Hepatocyte (in vitro differentiated cells): ENCODE measurements around the gene APBA2. TPM values are rescaled to one million over a fixed set of nuclear protein-coding genes. Genes with fewer than 3 reads are reported as not detected.

Source experiments
- DNase-seq: peaks from one replicate; pipeline ENCODE4 v3.0.0-alpha.2; 2016; ENCODE audit warnings: low spot score
- H2AFZ ChIP-seq: fragments of 200-600 bp; sonication (generic); 2 replicates; pipeline ENCODE4 v1.6.0; 2016; ENCODE audit warnings: antibody characterized with exemption, mild to moderate bottlenecking
- H3K27ac ChIP-seq: fragments of 200-600 bp; sonication (generic); 2 replicates; pipeline ENCODE4 v1.5.1; 2016; ENCODE audit warnings: mild to moderate bottlenecking
- H3K27me3 ChIP-seq: fragments of 200-600 bp; sonication (generic); 2 replicates; pipeline ENCODE4 v1.6.1; 2016
- H3K36me3 ChIP-seq: fragments of 200-600 bp; sonication (generic); replicated peaks from 2 replicates; pipeline ENCODE4 v1.5.1; 2016; ENCODE audit warnings: low read depth; ENCODE audit not compliant: insufficient read depth
- H3K4me1 ChIP-seq: fragments of 200-600 bp; sonication (generic); 2 replicates; pipeline ENCODE4 v1.5.1; 2016; ENCODE audit warnings: mild to moderate bottlenecking, moderate library complexity; ENCODE audit not compliant: insufficient read depth
- H3K4me2 ChIP-seq: fragments of 200-600 bp; sonication (generic); 2 replicates; pipeline ENCODE4 v1.6.0; 2016
- H3K4me3 ChIP-seq: fragments of 200-600 bp; sonication (generic); 2 replicates; pipeline ENCODE4 v1.5.1; 2016; ENCODE audit warnings: mild to moderate bottlenecking
- H3K79me2 ChIP-seq: fragments of 200-600 bp; sonication (generic); 2 replicates; pipeline ENCODE4 v1.6.0; 2017; ENCODE audit warnings: mild to moderate bottlenecking
- H3K9me2 ChIP-seq: fragments of 200-600 bp; sonication (generic); replicated peaks from 2 replicates; pipeline ENCODE4 v1.6.0; 2017; ENCODE audit warnings: mild to moderate bottlenecking; ENCODE audit not compliant: insufficient read depth
- H3K9me3 ChIP-seq: fragments of 200-600 bp; sonication (generic); 2 replicates; pipeline ENCODE4 v1.5.1; 2016; ENCODE audit warnings: low read depth, mild to moderate bottlenecking
- H4K20me1 ChIP-seq: fragments of 200-600 bp; sonication (generic); 2 replicates; pipeline ENCODE4 v1.6.0; 2016; ENCODE audit warnings: mild to moderate bottlenecking; ENCODE audit not compliant: insufficient read depth, poor library complexity, severe bottlenecking
- CTCF ChIP-seq: fragments of 200-600 bp; sonication (generic); IDR thresholded peaks from 2 replicates; pipeline ENCODE4 v1.5.1; 2016; ENCODE audit warnings: antibody characterized with exemption, mild to moderate bottlenecking; ENCODE audit not compliant: poor library complexity
- EZH2 ChIP-seq: fragments of 200-600 bp; sonication (generic); IDR thresholded peaks from 2 replicates; pipeline ENCODE4 v1.6.1; 2016; ENCODE audit warnings: antibody characterized with exemption, mild to moderate bottlenecking, borderline replicate concordance
- EZH2phosphoT487 ChIP-seq: fragments of 200-600 bp; sonication (generic); IDR thresholded peaks from one replicate; pipeline ENCODE4 v1.6.1; 2018; ENCODE audit warnings: antibody characterized with exemption, mild to moderate bottlenecking, low read depth, moderate library complexity; ENCODE audit not compliant: unreplicated experiment, severe bottlenecking
- WGBS: methylation state at CpG from one replicate; pipeline ENCODE4 v1.1.6; 2016; ENCODE audit warnings: low lambda C conversion rate; ENCODE audit errors: missing lambda C conversion rate; 5-methylcytosine and 5-hydroxymethylcytosine counted together
- polyA plus RNA-seq: library from polyadenylated mRNA; unstranded; fragments of >200 nt; fragmentation: Nextera tagmentation; extraction: Ambion mirVana; gene quantifications from 2 replicates; pipeline ENCODE4 v1.2.1, GENCODE V29; 2016
- total RNA-seq: library from RNA; depleted of rRNA; stranded (reverse); fragments of >200 nt; gene quantifications from 2 replicates; pipeline ENCODE4 v1.2.3, GENCODE V29; 2014

The APBA2 gene
- total and polyA plus RNA-seq, 2 experiments from 2014 or later = 8.4 to 10.1 TPM

- WGBS = 98% methylated on average over 12 of the region's 13 CpGs
- TF ChIP-seq EZH2 = no peak
- no peak for TF ChIP-seq EZH2phosphoT487
- no peak for TF ChIP-seq CTCF
- Histone ChIP-seq H3K36me3 (no peaks in the 10 kb centered on the region), H2AFZ (no peak overlapping the region), H3K4me2 (no peak overlapping the region), H3K9me2 (no peaks in the 10 kb centered on the region), H3K79me2 (no peaks in the 10 kb centered on the region), H3K27ac (no peak overlapping the region), H3K27me3 (no peaks in the 10 kb centered on the region), H3K9me3 (no peaks in the 10 kb centered on the region), H3K4me1 (no peaks in the 10 kb centered on the region), H3K4me3 (no peak overlapping the region), H4K20me1 (no peaks in the 10 kb centered on the region)
- DNase-seq = no peak
Observed at GRCh38 chr15:28894631-28895030, 8.9 kb downstream of the APBA2 start.

GRCh38 chr15:28895146-28895545, 9.4 kb downstream of the APBA2 start:
- Histone ChIP-seq H3K9me3 (no peaks in the 10 kb centered on the region), H2AFZ (no peak overlapping the region), H3K4me1 (no peaks in the 10 kb centered on the region), H3K4me2 (no peak overlapping the region), H3K27ac (no peak overlapping the region), H3K36me3 (no peaks in the 10 kb centered on the region), H3K9me2 (no peaks in the 10 kb centered on the region), H3K4me3 (no peak overlapping the region), H3K27me3 (no peaks in the 10 kb centered on the region), H3K79me2 (no peaks in the 10 kb centered on the region), H4K20me1 (no peaks in the 10 kb centered on the region)
- no peak for DNase-seq
- no peak for TF ChIP-seq EZH2
- TF ChIP-seq EZH2phosphoT487 = no peak
- no peak for TF ChIP-seq CTCF
- 97% methylated on average over 13 of the region's 13 CpGs for WGBS

GRCh38 chr15:28895566-28895965, 9.8 kb downstream of the APBA2 start:
- Histone ChIP-seq H3K4me1 (no peaks in the 10 kb centered on the region), H3K36me3 (no peaks in the 10 kb centered on the region), H4K20me1 (no peaks in the 10 kb centered on the region), H3K4me2 (no peak overlapping the region), H3K9me2 (no peaks in the 10 kb centered on the region), H2AFZ (no peak overlapping the region), H3K27ac (no peak overlapping the region), H3K79me2 (no peaks in the 10 kb centered on the region), H3K27me3 (no peaks in the 10 kb centered on the region), H3K4me3 (no peak overlapping the region), H3K9me3 (no peaks in the 10 kb centered on the region)
- DNase-seq = no peak
- 84% methylated on average over 6 of the region's 6 CpGs for WGBS
- TF ChIP-seq EZH2phosphoT487 (no peak), CTCF (no peak), EZH2 (no peak)

GRCh38 chr15:28896951-28897350, 11.2 kb downstream of the APBA2 start:
- 68% methylated on average over 4 of the region's 4 CpGs for WGBS
- Histone ChIP-seq H3K9me2 (no peaks in the 10 kb centered on the region), H3K9me3 (no peaks in the 10 kb centered on the region), H3K27ac (no peak overlapping the region), H3K4me2 (no peak overlapping the region), H4K20me1 (no peaks in the 10 kb centered on the region), H3K4me1 (no peaks in the 10 kb centered on the region), H2AFZ (no peak overlapping the region), H3K27me3 (no peaks in the 10 kb centered on the region), H3K36me3 (no peaks in the 10 kb centered on the region), H3K4me3 (no peak overlapping the region), H3K79me2 (no peaks in the 10 kb centered on the region)
- TF ChIP-seq EZH2phosphoT487 (no peak), CTCF (no peak), EZH2 (no peak)
- no peak for DNase-seq
